Lower lobe of right lung (tissue), 2 donors: ENCODE results near the gene DUSP10. TPM values are rescaled to one million over a fixed set of nuclear protein-coding genes. Genes with fewer than 3 reads are reported as not detected.

Source experiments
- ATAC-seq, 2 donors: fragments of 200-7000 bp; cut with Tn5 transposase; one replicate each; pipeline ENCODE4 v1.9.1; 2020 to 2022; ENCODE audit warnings: mild to moderate bottlenecking in 2 of 2, moderate library complexity in 2 of 2
- DNase-seq: peaks from one replicate; pipeline ENCODE4 v3.0.0-alpha.2; 2020
- H3K27ac ChIP-seq: fragments of 200-600 bp; one replicate; pipeline ENCODE4 v1.8.0; 2022
- H3K27me3 ChIP-seq: fragments of 200-600 bp; one replicate; pipeline ENCODE4 v1.8.0; 2022; ENCODE audit warnings: low read depth
- H3K36me3 ChIP-seq: fragments of 200-600 bp; one replicate; pipeline ENCODE4 v1.8.0; 2022; ENCODE audit warnings: mild to moderate bottlenecking
- H3K4me1 ChIP-seq: fragments of 200-600 bp; one replicate; pipeline ENCODE4 v1.8.0; 2022
- H3K4me3 ChIP-seq: fragments of 200-600 bp; one replicate; pipeline ENCODE4 v1.8.0; 2022; ENCODE audit warnings: mild to moderate bottlenecking
- H3K9me3 ChIP-seq: fragments of 200-600 bp; one replicate; pipeline ENCODE4 v1.8.0; 2022
- CTCF ChIP-seq: fragments of 200-600 bp; IDR thresholded peaks from one replicate; pipeline ENCODE4 v1.8.0; 2022; ENCODE audit warnings: antibody characterized with exemption, mild to moderate bottlenecking
- intact Hi-C: fragments of 100-400 bp; cut with DNase I; formaldehyde crosslinking; loops from one replicate; pipeline ENCODE4 v1.11.0; 2022
- long read RNA-seq: library from polyadenylated mRNA; unstranded; transcript quantifications from one replicate; pipeline ENCODE4 v2.0.0, GENCODE V29; 2021
- total RNA-seq: library from RNA; stranded (reverse); fragmentation: NEBNext Ultra II Directional; extraction: Animal tissue kit (Norgen Biotek cat#: 25700); gene quantifications from one replicate; pipeline ENCODE4 v1.2.1, GENCODE V29; 2021
- donor health status: DM: no; HTN: yes; CAD: no; lungs with severe emphysema.

The DUSP10 gene
- total RNA-seq = 8.7 TPM
- long read RNA-seq, transcript DUSP10-201 (4 exons, 2,676 nt) = major isoform, 5 of 10 reads
- long read RNA-seq, partial matches to known transcripts = 3 of 10 reads
- long read RNA-seq, other reads (novel, unspliced or antisense) = 2 of 10 reads

DNA sequence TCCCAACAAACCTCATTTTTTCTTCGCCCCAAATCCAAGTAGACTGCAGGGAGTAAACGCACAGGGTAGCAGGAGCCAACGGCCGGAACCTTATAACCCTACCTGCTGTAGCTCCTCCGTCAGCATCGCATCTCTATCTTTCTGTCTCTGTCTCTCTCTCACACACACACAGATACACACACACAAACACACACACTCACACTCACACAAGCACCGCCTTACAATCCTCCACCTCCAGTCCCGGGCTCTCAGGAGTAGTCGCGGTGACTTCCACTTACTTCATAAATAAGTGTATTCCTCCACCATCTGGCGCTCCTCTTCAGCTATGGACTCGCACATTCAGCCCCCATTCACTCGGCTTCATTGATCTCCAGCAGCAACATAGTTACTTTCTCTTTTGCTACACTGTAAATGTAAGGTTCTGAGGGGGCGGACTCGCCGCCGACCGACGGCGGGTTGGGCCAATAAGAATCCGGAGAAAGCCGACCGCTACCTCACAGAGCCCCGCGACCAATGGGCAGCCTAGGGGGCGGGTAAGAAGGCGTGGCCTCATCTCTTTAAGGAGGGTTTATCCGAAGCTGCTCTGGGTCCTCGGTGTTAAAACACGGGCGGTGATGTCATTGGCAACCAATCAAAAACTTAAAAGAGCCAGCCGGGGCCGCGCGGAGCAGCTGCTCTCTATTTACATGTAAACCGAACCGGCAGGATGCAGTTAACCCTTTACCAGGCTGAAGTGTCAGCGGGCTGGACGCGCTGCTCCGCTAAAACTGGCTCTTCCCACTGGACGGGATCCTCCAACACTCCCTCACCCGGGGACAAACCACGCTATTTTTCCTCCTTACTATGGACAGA is at the start of gene DUSP10:
DUSP10 (minus strand) TSS at position 387 of the 852 bp plus-strand sequence. CDS start 2,345 bp downstream, outside the sequence.
- DNase-seq (peak; percentile 99), ATAC-seq (peak; percentile 95 to 96)
- H3K9me3 ChIP-seq = no peaks in the 10 kb centered on the region
- H3K27ac ChIP-seq = peak within 1 kb of the TSS; percentile 99
- no peaks in the 10 kb centered on the region for H3K27me3 ChIP-seq
- no peak for TF ChIP-seq CTCF
- intact Hi-C loops = no loop called here
- H3K4me1 ChIP-seq = peaks cover 24% of the 10 kb centered on the region
- H3K36me3 ChIP-seq = peaks cover 5% of the 10 kb centered on the region
- H3K4me3 ChIP-seq = peak within 1 kb of the TSS; percentile 76

DNA sequence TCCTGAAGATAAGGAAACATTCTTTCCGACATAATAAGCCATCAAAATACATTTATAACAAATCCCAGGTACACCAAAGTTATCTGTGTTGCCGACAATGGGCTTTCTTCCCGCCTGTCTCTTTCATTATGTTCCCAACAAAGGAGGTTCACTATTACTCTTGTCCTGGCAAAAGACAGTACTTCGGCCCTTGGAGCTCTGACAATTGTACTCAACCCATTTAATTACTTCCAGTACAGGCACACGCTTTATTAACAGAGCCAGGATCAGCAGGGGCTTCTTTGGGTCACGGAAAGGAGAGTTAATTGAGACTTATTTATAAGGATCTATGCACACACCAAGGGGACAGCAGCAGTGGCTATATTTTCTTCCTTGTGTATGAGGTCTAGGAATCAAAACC is 46.6 kb upstream of the DUSP10 start:
- no peaks in the 10 kb centered on the region for H3K4me1 ChIP-seq
- no peak for ATAC-seq
- H3K27me3 ChIP-seq = no peaks in the 10 kb centered on the region
- H3K9me3 ChIP-seq = no peaks in the 10 kb centered on the region
- no peaks in the 10 kb centered on the region for H3K36me3 ChIP-seq
- no peak overlapping the region for H3K27ac ChIP-seq
- H3K4me3 ChIP-seq = no peak overlapping the region
- TF ChIP-seq CTCF = no peak
- no peak for DNase-seq
- intact Hi-C loops = no loop called here

- DNase-seq = no peak
- no peaks in the 10 kb centered on the region for H3K9me3 ChIP-seq
- intact Hi-C loops = no loop called here
- peaks cover 11% of the 10 kb centered on the region for H3K4me1 ChIP-seq
- H3K27me3 ChIP-seq = no peaks in the 10 kb centered on the region
- TF ChIP-seq CTCF = no peak
- H3K4me3 ChIP-seq = no peak overlapping the region
- no peak overlapping the region for H3K27ac ChIP-seq
- H3K36me3 ChIP-seq = no peaks in the 10 kb centered on the region
- ATAC-seq = no peak
Measured at GRCh38 chr1:221786647-221787046, 44.8 kb upstream of the DUSP10 start.

DNA sequence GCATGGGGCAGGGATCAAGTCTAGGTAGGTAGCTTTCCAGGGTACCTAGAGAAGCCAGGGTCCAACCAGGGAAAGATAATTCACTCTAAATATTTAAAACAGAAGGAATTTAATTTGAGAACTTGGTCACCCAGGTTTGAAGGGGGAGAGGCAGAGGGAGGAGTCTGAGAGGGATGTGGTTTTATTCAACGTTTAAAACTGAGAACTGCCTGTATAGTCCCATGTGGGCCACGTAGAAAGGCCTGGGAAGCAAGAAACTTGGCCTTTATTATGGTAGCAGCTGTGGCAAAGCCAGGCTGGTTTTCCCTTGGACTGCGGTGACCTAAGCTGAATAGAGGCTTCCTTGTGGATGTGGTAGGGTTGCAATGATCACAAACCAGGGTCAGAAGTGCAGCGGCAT is 42.0 kb upstream of the DUSP10 start:
- no peak for TF ChIP-seq CTCF
- H3K4me1 ChIP-seq = peaks cover 14% of the 10 kb centered on the region
- no peak for ATAC-seq
- no peaks in the 10 kb centered on the region for H3K36me3 ChIP-seq
- no peak overlapping the region for H3K27ac ChIP-seq
- no peak overlapping the region for H3K4me3 ChIP-seq
- H3K9me3 ChIP-seq = no peaks in the 10 kb centered on the region
- intact Hi-C loops = no loop called here
- DNase-seq = no peak
- no peaks in the 10 kb centered on the region for H3K27me3 ChIP-seq

- no peak for TF ChIP-seq CTCF
- intact Hi-C loops = no loop called here
- Histone ChIP-seq H3K27me3 (no peaks in the 10 kb centered on the region), H3K27ac (no peak overlapping the region), H3K4me3 (no peak overlapping the region), H3K4me1 (peaks cover 19% of the 10 kb centered on the region), H3K36me3 (no peaks in the 10 kb centered on the region), H3K9me3 (no peaks in the 10 kb centered on the region)
- ATAC-seq (no peak), DNase-seq (no peak)
Measured at GRCh38 chr1:221783437-221783836, 41.5 kb upstream of the DUSP10 start.
